HG03558 (cell line): Measurements from ENCODE around the gene MST1.

Experiments
- ATAC-seq: cut with Tn5 transposase; IDR thresholded peaks from one replicate; pipeline ENCODE4 v1.9.1; 2021; ENCODE audit warnings: moderate number of reproducible peaks; ENCODE audit not compliant: unreplicated experiment; ENCODE audit errors: extremely low read depth

MST1 gene

DNA sequence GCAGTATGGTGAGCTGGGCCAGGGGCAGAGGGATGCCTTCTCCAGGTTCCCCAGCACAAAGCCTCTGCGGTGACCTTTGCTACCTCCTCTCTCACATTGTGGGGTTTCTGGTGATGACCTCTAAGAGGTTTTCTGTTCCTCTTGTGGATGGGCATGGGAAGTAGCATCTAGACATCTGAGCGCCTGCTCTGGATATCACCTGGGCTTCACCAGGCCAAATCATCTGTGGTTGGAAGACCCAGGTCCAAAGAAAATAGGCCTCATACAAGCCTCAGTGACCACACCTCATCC lies 8.1 kb downstream of the MST1 start:
- no peak for ATAC-seq

DNA sequence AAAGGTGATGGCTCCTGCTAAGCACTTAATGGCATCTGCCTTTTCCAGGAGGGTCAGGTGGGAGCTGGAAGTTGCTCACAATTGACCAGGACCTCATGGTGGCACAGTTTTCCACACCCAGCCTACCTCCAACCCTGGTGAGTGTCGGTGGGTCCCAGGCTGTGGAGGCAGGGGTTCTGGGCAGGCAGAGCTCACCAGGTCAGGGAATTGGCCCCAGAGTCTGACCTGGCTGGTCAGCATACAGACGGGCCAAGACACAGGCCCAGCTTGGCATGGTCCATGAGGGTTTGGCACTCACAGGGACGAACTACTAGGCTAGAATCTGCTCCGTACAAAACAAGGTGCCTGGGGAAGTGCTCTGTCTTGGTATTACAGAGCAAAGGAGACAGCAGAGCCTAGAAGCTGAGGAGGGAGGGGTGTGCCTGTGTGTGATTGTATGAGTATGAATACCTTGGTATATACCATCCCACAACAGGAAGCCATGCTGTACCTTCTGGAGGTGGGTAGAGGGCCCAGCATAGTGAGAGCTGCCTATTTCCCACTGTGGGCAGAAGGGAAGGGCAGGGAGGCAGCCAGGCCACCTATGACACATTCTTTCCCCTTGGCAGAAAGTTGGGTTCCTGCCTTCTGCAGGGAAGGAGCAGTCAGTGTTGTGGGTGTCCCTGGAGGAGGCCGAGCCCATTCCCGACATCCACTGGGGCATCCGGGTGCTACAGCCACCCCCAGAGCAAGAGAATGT lies 8.6 kb downstream of the MST1 start:
- no peak for ATAC-seq

DNA sequence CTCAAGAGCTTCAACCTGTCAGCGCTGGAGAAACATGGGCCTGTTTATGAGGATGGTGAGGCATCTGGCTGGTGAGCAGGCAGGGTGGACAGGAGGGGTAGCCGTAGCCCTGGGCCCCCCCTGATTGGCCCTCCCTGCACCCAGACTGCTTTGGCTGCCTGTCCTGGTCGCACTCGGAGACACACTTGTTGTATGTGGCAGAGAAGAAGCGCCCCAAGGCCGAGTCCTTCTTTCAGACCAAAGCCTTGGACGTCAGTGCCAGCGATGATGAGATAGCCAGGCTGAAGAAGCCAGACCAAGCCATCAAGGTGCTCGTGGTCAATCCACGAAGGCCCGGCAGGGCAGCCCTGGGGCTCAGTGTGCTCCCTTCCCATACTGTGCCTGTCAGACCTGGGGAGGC lies 13.4 kb downstream of the MST1 start:
- ATAC-seq, result no peak

DNA sequence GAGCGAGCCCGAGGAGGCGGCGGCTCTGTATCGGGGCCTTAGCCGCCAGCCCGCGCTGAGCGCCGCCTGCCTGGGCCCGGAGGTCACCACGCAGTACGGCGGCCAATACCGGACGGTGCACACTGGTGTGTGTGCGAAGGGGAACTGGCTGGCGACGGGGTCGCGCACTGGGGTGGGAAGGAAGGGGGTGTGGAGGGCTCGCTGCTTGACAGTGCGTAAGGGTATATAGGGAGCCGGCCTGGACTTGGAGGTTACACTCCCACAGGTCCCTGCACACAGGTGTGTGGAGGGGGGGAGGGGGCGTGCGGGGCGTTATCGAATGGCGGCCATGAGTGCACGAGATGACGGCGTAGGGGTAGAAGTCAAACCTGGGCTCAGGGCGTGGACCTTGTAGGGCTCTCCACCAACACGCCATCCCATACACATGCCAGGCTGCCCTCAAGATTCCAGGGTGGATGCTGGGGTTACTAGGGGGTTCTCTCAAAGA lies 14.7 kb downstream of the MST1 start:
- ATAC-seq, result peak; percentile 12

DNA sequence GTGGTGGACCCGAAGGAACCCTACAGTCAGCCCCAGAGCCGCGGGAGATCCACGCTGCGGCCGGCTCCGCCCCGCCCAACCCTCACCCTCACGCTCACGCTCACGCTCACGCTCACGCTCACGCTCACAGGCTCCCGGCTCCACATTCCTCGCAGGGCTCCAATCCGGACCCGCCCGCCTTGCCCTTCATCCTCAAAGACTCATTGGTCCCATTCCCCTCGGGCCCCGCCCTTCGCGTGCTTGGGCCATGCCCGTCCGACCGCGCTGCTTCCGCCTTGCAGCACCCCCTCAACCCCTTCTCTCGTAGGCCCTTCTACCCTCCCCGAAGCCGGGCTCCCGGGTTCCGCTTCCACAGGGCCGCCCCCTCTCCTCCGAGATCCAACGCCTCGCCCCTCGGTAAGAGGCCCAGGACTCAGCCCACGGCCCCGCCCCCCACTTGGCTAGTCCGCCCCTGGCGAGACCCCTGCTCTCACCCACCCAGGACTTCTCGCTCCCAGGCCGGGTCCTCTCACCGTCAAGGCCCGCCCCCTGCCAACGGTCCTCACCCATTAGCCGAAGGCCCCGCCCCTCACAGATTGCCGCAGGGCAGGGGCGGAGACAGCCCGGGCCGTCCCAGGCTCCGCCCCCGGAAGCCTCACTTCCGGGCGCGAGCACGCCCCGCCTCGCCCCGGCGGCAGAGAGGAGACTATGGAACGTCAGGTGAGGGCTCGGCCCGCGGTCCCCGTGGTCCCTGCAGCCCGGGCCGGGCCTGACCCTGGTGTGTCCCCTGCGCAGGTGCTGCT lies 15.4 kb downstream of the MST1 start, which contains the start of gene APEH:
Gene APEH, plus strand, starts transcription at position 637 of the 782 bp plus-strand sequence. Its CDS starts 51 bp downstream, at position 688.
- peak; percentile 48 for ATAC-seq

DNA sequence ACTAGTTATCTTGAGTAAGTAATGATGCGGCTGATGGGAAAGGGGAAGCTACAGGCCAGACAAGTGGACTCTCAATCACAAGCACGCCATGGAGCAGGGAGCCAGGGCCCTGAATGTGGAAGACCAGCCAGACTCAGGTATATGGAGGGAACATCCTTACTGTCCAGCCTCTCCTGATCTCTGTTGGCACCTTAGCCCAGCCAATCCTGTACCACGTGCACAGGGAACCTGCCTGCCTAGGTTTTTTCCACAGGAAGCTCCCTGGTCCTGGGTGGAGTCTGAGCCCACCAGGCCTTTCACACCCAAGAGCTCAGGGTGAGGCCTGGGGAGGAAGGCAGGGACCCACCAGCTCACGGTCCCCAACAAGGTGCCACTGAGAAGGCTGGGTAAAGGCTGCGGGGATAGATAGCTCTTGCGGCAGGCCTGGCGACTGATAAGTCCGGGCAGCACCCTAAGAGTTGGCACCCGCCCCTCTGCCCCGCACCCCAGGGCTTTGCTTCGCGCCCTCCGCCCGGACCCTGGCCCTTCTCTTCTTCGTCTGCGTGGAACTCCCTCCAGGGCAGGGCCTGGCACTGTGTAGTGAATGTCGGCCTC lies 16.1 kb downstream of the MST1 start:
- no peak for ATAC-seq

DNA sequence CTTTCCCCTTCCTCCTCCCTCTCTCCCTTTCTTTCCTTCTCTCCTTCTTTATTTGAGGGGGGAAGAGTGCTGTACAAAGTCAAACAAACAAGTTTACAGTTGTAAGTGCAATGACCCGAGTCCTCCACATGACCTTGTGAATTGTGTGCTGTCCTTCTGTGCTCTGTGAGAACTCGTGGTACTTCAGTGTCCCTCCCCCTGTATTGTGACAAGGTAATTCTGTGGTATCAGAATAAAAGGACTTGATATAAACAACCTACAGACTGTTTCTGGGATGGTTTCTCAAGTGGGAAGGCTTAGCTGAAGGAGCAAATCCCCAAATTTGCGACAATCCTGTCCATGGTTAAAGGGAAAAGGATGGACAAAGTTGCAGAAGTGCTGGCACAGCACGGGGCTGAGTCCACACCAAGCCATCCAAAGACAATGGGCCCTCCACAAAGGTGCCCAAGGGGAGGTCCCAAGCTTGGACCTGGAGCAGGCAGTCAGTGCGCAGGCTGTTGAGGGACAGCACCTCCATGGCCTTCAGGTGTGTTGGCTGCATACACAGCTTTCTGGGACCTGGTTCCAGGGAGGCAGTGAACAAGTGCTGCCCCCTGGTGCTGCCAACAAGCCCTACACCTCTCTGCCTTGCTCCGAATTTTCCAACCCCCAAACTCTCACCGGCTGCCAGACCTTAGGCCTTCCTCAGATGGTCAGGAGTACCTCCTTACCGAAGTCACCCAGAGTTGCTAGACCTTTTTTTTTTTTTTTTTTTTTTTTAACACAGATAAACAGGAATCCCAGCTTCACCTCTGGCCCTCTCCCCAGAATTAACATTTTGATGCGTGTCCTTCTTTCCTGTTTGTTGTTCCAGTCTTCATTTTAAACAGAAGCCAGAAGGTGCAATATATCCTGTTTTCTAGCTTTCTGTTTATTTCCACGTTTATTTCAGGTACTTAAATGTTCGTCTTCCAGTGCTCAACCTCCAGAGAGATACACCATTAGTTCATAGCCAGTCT lies 17.7 kb downstream of the MST1 start:
- ATAC-seq, result no peak

DNA sequence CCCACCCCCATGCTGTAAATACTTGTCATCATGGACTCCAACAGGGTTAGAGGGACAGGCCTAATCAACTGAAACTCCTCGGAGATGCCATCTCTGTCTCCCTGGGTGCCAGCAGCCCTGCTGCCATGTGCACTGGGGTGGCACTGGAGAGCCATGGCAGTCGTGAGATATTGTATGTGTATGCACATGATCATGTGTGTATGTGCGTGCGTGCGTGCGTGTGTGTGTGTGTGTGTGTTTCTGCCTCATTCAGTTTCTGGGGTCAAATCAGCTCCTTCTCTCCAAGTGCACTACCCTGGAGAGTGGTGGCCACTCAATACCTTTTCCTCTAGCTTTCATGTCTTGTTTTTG lies 18.4 kb downstream of the MST1 start:
- ATAC-seq, result no peak

DNA sequence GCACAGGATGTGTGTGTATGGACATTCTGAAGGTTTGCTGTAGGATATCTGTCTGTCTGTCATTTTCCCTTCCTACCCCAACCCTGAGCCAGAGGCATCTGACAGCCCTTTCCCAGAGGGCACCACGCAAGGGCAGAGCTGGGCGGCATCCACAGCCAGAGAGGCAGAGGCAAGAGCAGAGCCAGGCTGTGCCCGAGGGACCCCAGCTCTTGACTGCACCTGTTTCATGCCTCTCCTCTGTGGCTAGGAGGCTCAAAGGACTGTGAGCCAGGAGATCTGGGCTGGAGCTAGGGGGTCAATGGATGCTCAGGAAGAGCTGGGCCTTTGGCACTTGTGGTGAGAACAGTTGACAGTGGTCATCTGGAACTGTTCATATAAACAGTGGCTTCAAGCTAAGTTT lies 19.9 kb downstream of the MST1 start:
- no peak for ATAC-seq

DNA sequence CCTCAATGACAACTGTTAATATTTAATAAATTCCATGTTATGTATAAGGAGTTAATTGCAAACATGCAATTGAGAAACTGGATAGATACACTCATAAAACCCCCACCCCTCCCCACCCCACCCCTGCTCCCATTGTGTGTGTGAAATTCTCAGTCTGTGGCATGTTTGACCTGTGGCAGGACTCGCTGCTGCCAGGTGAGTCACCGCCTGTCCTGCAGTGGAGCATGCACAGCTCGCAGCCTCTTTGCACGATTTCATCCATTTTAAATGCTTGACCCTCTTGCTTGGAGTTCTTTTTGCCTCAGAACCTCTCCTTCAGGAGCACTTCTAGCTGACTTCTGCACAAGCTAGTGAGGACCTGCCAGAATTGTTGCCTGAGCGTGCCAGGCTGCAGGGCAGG lies 20.4 kb downstream of the MST1 start:
- no peak for ATAC-seq

DNA sequence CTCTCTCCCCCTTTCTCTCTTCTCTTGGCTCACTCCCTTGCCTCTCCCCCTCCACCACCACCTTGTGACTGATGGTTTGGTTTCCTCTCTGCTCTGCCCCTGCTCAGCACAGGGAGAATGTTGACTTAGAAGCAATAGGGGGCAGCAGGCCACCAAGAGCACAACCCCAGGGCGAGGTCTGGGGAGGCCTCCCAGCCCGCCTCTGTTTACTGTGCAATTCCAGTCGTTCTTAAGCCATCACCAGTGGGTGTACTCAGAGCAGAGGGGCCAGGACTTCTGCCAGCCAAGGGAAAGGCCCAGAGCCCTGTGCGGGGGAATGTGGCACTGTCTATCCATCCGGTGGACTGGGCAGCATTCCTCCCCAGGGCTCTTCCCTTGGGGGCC lies 20.9 kb downstream of the MST1 start:
- ATAC-seq, result no peak

DNA sequence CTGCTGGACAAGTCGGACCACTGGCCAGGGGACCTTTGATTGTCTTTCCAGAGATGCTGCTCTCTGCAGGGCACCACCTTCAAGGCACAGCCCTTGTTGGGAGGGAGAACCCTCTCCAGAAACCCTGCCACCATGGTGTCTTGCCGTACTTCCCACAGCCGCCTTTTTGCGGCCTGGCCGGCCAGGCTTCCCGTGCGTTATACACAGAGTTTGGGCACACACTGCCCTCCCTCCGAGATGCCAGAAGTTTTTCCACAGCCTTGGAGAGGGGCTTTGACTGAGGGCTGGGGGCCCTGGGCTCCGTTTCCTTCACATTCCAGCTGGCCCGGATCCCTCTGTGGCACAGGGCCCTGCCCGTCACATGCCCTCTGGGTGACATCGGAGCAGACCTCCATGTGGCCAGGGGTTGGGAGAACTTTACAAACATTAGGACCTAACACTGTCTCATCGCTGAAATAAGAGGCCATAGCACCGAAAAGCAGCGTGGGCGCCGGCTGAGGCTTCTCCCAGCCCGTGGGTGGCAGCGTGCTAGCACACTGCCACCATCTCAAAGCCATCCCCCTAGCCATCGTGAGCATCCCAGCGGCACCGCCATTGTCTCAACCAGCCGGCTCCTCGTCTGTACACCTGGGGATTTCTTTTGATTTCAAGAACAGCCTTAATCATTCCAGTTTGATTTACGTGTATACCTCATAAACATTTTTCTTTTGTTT lies 21.4 kb downstream of the MST1 start:
- no peak for ATAC-seq

DNA sequence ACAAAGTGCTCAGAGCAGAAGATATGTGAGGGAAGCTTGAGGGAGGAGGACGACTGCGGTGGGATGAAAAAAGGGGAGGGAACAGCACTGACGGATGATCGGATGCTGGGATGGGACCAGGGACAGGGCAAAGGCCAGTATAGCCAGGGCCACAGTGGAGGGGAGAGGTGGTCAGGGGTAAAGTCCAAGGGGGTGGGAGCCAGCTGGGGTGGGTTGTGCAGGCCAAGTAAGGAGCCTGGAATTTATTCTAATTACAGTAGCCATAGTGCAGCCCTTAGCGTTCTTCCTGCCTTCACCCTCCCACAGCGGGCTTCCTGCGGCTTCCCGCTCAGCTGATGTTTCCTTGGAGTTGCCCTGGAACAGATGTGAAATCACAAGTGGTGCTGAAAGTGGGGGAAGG lies 22.7 kb downstream of the MST1 start:
- no peak for ATAC-seq

DNA sequence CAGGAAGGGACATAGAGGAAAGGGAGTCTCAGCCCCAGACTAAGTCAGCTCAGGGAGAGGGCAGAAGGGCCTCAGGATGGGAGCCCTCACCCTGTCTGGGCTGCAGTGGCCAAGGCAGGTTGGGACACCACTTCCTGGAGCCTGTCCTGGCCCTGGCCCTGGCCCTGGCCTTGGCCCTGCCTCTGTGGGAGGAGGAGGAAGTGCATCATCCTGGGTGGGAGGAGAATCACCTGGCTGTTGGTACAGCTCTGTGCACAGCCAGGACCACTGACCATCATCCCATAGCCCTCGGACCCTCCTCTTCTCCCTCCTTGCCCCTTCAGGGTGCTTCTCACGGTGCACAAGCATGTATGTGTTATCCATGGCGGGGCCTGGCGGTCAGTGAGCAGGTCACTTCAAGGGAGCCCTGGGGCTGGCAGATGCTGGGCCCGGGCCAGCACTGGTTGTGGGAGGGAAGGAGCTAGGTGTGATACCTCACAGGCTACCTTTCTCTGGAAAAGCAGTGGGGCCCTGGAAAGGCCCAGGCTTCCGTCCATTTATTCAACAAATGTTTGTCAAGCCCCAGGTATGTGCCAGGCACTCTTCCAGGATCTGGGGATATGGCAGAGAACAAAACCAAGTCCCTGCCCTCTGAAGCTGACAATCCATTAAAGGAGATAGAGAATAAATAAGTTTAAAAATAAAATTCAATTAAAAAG lies 23.3 kb downstream of the MST1 start:
- no peak for ATAC-seq

DNA sequence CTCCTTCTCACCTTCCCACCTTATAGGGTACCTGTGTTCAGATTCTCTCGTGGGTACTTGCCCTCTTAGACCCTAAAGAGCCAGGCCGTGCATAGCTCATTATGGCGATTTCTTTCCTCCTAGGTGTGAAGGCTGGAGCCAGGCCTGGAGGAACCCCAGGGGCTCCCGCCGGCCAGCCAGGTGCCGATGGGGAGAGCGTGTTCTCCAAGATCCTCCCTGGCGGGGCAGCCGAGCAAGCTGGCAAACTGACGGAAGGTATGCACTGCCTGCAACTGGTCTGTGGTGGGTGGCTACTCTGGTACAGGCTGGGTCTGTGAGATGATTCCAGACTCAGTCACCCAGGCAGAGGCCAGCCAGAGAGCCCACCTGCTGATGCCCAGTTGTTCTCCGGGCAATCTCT lies 25.0 kb downstream of the MST1 start:
- ATAC-seq, result no peak

DNA sequence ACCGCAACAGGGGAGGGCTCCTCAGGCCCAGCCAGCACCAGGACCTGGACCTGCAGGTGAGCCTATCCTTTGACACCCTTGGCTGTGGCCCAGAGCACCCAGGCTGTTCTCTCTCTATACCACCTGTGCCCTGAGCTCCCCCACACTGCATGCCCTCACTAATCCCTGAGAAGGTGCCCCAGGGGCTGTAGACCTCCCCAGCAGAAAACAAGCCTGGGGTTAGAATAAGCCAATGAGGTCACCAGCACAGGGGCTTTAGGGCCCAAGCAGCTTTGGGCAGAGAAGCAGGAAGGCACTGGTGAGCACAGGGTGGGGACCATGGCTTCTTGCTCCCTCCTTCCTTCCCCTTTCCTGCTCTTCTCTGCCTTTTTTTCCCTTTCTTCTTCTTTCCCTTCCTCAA lies 25.4 kb downstream of the MST1 start:
- no peak for ATAC-seq

DNA sequence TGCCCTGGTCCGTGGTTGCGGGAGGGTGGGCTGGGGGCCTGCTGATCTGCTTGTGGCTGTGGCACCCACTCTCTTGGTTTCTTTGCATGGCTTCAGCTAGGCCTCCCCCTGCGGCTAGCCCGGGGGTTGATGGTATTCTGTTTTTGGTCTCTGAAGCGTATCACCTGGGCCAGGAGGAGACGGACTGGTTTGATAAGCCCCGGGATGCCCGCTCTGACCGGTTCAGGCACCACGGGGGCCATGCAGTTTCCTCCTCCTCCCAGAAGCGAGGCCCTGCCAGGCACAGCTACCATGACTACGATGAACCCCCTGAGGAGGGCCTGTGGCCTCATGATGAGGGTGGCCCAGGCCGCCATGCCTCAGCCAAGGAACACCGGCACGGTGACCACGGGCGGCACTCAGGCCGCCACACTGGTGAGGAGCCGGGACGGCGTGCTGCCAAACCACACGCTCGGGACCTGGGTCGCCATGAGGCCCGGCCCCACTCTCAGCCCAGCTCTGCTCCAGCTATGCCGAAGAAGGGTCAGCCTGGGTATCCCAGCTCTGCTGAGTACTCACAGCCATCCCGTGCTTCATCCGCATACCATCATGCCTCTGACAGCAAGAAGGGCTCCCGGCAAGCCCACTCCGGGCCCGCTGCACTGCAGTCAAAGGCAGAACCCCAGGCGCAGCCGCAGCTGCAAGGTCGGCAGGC lies 26.4 kb downstream of the MST1 start:
- ATAC-seq, result no peak

DNA sequence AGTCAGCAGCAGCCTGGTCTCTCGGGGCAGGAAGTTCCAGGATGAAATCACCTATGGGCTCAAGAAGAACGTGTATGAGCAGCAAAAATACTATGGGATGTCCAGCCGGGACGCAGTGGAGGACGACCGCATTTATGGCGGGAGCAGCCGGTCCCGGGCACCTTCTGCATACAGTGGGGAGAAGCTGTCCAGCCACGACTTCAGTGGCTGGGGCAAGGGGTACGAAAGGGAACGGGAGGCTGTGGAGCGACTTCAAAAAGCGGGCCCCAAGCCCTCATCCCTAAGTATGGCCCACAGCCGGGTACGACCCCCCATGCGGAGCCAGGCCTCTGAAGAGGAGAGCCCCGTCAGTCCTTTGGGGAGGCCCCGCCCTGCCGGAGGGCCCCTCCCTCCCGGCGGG lies 27.3 kb downstream of the MST1 start:
- ATAC-seq, result no peak

DNA sequence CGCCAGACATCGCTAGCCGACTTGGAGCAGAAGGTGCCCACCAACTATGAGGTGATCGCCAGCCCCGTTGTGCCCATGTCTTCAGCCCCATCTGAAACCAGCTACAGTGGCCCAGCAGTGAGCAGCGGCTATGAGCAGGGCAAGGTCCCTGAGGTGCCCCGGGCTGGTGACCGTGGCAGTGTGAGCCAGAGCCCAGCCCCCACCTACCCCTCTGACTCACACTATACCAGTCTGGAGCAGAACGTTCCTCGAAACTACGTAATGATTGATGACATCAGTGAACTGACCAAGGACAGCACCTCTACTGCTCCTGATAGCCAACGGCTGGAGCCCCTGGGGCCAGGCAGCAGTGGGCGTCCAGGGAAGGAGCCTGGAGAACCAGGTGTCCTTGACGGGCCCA lies 28.0 kb downstream of the MST1 start:
- ATAC-seq, result no peak
